Measurements from ENCODE around the gene P4HA2.

- no peak for TF ChIP-seq CTCF (conservative IDR thresholded peaks at IDR 0.05)
- TF ChIP-seq ZFX (IDR thresholded peaks at IDR 0.05), result no peak
These were observed 49.6 kb upstream of the P4HA2 start for GRCh38 chr5:132277256-132277655.

Data from C4-2B (cell line).